ENCODE results near the gene CHCHD10.

Gene CHCHD10

GRCh38 chr22:23767673-23768548, at the start of gene CHCHD10:
CHCHD10 (minus strand) TSS chr22:23767972; CDS start chr22:23767874, 98 bp downstream.
- no peak for FAIRE-seq

GRCh38 chr22:23817146-23817545, 49.4 kb upstream of the CHCHD10 start:
- FAIRE-seq = no peak

DNA sequence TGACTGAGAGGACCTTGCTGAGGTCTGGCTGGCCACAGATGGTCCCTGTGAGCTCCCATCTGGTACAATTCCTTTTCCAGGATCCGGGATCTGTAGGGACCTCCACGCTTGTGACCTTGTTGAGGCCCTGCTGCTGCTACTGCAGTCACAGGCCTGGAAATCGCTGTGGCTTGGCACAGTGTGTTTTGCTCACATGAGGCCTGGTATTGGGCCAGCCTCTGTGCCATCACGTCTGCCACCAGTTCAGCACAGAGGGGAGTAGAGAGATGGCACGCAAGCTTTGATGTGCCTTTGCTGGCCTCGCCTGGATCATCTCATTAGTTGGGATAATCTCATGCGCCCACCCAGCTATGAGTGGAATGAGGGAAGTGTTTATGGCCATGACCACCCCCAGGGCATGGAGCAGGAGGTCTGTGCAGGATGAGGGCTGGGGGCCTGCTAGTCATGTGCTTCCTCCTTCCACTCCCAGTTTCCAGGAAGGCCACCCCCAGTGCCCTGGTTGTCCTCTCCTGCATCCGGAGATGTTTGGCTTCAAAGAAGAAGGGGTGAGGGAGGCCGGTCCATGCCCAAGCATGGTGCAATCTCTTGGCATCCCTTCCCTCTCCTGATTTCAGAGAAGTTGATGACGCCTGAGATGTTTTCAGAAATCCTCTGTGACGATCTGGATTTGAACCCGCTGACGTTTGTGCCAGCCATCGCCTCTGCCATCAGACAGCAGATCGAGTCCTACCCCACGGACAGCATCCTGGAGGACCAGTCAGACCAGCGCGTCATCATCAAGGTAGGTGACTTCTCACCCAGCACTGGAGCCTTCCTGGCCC, 48.6 kb upstream of the CHCHD10 start:
- FAIRE-seq = no peak

DNA sequence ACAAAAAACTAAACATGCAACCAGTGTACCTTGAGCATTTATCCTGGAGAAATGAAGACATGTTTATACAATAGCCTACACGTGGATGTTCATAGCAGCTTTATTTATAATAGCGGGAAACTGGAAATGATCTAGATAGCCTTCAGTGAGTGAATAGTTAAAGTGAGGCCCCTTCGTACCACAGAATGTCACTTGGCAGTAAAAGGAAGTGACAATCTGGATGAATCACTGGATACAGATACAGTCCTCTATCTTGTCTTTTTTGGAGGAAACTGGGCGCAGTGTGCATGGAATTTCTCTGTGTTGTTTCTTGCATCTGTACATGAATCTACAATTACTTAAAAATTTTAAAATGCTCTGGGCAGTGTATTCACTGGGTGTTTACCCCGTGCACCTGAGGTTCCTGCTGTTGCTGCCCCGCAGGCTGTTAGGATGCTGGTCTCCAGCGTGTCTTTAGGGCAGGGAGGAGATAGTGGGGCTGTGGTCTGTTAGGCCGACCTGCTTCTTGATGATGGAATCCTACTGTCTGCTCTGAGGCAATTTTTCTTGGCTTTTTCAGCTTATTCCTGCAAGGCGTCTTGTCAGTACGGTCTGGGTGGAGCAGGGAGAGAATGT, 47.9 kb upstream of the CHCHD10 start:
- FAIRE-seq = no peak

GRCh38 chr22:23812378-23812777, 44.6 kb upstream of the CHCHD10 start:
- FAIRE-seq = no peak

- FAIRE-seq = no peak
These were observed 39.1 kb upstream of the CHCHD10 start for GRCh38 chr22:23806837-23807236.

DNA sequence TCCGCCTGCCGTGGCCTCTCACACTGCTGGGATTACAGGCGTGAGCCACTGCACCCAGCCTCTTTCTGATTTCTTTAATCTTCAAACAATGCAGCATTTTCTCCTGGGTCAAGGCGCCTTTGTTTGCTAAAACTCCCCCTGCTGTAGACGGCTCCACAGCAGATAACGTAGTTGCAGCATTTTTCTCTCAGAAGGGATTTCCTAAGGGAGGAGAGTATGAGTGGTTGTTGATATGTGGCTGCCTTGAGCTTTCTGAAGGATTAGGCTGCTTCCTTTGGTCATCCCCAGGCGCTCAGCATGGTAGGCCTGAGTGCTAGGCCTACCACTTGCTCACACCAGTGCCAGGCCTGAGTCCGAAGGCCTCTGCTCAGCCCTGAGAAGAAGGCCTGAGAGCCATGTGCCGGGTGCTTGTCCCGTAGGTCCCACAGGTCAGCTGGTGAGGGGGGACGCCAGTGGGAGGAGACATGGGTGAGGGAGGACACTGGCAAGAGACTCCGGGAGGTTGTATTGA, 37.1 kb upstream of the CHCHD10 start:
- no peak for FAIRE-seq

- no peak for FAIRE-seq
These were observed 35.4 kb upstream of the CHCHD10 start for GRCh38 chr22:23803001-23803819.

GRCh38 chr22:23801886-23802377, 34.2 kb upstream of the CHCHD10 start:
- no peak for FAIRE-seq

DNA sequence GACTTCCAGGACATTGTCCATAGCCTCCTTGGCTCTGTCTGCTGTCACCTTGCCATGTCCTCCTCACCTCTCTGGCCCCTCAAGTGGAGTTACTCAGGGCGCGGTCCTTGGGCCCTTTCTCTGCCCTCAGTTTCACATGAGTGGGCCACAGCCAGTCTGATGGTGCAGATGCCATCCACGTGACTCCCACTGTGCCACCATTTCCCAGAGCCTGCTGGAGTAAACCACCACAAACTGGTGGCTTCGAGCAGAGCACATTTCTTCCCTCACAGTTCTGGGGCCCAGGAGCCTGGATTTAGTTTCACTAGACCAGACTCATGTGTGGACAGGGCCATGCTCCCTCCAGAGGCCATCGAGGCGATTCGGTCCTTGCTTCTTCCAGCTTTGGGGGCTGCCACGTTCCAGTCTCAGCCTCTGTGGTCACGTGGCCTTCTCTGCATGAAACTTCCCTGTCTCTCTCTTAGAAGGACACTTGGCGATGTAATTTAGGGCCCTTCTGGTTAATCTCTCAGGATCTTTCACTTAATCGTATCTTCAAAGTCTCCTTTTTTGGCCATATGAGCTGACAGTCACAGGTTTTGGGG, 33.6 kb upstream of the CHCHD10 start:
- FAIRE-seq = no peak

DNA sequence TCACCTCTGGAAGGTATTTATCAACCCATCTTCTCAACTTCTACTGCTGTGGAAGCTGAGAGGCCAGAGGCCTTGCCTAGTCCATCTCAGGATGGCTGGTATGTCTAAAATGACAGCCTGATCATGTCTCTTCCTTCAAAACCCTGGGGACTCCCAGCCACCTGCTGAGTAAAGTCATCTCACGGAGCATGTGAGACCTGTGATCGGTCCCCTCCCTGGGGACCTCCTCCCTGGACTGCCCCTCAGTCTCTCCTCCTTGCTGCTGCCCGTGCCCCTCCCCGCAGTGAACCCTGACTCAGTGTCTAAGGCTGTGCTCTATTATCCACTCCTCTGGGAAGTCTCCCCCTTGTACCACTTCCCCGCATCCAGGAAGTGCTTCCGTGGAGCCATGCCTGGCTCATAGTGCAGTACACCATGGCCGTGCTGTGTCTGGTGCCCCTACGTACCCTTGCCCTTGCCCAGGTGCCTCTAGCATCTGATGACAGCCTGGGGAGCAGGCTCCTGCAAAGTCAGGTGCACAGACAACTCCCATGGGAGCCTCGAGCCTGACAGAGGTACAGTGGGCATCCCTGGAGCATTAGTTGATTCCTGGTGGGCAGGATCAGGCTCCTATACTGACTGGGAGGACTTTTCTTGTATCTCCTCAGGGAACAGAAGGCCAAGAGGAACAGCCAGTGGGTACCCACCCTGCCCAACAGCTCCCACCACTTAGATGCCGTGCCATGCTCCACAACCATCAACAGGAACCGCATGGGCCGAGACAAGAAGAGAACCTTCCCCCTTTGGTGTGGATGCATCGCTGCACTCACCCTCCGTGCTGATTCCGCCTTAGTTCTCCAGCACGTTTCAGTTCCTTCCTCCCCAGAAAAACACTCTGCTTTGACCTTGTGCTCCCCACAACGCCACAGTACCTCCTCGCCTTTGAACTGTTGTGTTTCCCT, 32.8 kb upstream of the CHCHD10 start:
- FAIRE-seq = no peak

- FAIRE-seq = peak; percentile 94
These were observed 28.7 kb upstream of the CHCHD10 start for GRCh38 chr22:23796461-23796860.

- FAIRE-seq = no peak
These were observed 25.6 kb upstream of the CHCHD10 start for GRCh38 chr22:23793326-23793725.

DNA sequence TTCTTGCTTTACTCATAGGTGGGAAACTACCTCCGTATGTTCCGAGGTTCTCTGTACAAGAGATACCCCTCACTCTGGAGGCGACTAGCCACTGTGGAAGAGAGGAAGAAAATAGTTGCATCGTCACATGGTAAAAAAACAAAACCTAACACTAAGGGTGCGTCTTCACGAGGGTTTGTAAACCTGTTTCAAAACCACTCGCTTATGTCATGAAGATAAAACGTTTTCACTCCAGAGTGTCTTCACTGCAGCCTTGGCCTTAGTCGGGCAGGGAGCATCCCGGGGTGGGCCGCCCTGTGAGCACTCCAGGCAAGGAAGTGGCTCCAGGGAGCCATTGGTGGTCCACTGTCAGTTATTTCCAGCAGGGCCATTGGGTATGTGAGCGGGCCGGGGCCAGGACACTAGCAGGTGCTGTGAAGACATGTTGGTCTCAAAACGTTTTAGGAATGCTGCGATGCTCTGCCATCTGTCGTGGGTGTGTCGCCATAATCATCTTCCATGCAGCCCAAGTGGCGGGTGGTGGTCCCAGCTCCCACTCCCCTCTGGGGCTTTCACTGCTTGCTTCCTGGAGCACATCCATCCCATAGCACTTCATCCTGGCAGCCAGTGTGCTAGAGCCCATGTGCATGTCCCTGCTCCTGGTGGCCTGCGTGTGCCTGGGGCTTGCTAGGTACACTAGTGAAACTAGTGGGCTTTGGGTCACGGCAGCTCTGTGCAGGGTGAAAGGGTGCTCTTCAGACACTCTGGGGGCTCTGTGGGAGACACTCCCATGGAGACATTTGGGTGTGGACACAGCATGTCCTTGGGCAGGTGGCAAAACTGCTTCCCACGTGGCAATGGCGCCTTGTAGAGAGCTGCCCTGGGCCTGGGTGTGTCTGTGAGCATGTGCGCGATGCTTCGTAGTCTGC, 24.2 kb upstream of the CHCHD10 start:
- FAIRE-seq = no peak

DNA sequence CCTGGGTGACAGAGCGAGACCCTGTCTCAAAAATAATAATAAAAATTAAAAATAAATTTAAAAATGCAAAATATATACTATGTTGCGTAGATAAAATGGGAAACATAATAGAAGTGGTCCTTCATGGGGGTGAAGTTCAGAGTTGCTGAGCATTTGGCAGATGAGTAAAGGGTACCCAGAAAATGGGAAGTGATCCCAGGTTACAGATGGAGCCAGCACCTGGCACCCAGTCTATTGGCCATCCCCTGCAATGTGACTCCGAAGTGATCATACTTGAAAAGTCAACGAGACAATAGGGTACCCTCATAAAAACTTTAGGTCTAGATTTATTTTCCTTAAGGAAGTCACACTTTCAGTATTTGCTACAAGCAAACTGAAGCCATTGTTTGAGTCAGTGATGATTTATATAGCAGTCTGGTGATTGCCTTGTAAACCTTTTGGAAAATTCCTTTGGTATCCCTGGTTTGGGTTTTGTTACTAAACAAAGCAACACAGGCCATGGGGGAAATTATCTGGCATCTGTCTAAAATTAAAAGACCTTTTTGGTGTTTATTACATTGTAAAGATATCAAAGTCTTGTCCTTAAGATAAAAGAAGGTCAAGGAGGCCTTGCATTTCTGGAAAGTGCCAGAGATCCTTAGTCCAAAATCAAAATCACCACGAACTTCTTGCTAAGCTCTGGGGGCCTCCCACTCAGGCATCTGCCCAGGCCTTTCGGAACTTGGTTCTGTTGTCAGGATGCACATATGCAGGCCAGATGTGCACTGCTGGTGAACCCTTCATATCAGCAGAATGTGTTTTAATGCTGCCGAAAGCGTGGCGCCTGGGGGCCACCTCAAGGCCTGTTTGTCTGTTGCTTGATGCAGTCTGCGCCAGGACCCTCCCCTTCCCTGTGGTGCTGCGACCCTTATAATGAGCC, 23.3 kb upstream of the CHCHD10 start:
- peak; percentile 98 for FAIRE-seq

- no peak for FAIRE-seq
These were observed 21.9 kb upstream of the CHCHD10 start for GRCh38 chr22:23789638-23790037.

DNA sequence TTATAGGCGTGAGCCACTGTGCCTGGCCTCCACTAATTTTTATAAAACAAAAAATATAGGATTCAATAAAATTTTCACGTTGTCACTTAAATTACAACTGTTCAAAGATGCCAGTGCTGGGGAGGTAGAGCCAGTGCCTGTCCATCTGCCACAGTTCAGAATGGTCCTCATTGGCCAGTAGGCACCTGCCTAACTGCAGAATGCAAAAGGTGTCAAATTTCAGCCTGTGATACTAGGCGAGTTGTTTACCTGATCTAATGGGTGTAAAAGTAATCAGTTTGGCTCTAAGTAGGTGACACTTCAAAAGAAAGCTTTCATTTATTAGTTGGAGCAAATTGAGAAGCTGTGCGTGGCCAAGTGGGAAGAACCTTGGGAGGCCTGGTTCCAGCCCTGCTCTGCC, 21.3 kb upstream of the CHCHD10 start:
- FAIRE-seq = no peak

GRCh38 chr22:23787910-23788309, 20.1 kb upstream of the CHCHD10 start:
- no peak for FAIRE-seq
